GM19025 (cell line): ENCODE measurements around the gene KRTAP5-9.
"Not testable (repeated sequence)": the region's sequence is repeated elsewhere in the genome, so short reads cannot be mapped to it uniquely, and the experiment has no call there.

Experiments
- ATAC-seq: cut with Tn5 transposase; IDR thresholded peaks from one replicate; pipeline ENCODE4 v1.9.1; 2021; ENCODE audit warnings: mild to moderate bottlenecking, low read depth, moderate library complexity; ENCODE audit not compliant: unreplicated experiment

Gene KRTAP5-9

DNA sequence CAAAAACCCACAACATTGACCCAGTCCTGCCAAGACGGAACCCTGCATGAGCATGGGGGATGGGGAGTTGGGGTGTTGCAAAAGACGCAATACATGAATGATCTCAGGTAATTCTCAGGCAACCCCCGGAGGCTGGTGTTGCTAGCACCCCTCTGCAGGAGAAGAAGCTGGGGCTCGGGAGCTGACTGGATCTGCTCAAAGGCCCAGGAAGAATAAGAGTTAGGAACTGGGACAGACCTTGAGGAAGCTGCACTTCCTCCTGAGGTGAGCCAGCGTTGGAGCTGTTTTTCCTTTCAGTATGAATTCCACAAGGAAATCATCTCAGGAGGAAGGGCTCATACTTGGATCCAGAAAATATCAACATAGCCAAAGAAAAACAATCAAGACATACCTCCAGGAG is at the start of gene KRTAP5-9:
Gene KRTAP5-9 (plus strand): TSS at position 301 of the 400 bp plus-strand sequence. CDS start 238 bp downstream, outside the sequence.
- ATAC-seq: no peak

DNA sequence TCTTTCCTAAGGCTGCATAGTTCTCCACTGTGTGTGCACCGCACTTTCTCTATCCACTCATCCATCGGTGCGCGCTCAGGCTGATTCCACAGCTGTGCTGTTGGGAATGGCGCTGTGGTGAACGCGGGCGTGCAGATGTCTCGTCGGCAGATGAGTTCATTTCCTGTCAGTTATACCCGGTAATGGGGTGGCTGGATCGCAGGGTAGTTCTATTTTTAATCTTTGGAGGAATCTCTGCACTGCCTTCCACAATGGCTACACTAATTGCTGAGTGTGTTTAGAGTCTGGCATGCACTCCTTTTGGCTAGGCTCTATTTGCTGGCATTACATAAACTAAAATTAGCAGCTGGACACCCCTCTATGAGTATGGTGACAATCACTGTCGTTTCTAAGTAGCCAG is 49.1 kb upstream of the KRTAP5-9 start:
- ATAC-seq: no peak

GRCh38 chr11:71499546-71499945 is 48.7 kb upstream of the KRTAP5-9 start:
- ATAC-seq: no peak

- no peak for ATAC-seq
Observed at GRCh38 chr11:71500601-71501021, 47.6 kb upstream of the KRTAP5-9 start.

GRCh38 chr11:71501071-71501985 is 46.9 kb upstream of the KRTAP5-9 start:
- ATAC-seq: no peak

DNA sequence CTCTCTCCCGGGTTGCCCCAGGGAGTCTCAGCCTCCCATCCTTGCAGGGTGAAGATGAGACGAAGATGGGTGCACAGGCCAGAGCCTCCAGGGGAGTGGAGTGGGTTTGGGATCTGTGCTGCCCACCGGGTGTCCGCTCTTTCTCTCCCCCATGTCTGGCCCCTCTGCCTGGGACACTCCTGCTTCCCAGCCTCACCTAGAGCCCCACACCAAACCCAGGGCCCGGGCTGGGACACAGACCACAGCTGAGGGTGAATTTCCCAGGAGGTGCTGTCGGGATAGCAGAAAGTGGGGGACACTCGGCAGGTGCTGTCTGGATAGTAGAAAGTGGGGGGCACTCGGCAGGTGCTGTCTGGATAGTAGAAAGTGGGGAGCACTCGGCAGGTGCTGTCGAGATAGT is 46.2 kb upstream of the KRTAP5-9 start:
- no peak for ATAC-seq

DNA sequence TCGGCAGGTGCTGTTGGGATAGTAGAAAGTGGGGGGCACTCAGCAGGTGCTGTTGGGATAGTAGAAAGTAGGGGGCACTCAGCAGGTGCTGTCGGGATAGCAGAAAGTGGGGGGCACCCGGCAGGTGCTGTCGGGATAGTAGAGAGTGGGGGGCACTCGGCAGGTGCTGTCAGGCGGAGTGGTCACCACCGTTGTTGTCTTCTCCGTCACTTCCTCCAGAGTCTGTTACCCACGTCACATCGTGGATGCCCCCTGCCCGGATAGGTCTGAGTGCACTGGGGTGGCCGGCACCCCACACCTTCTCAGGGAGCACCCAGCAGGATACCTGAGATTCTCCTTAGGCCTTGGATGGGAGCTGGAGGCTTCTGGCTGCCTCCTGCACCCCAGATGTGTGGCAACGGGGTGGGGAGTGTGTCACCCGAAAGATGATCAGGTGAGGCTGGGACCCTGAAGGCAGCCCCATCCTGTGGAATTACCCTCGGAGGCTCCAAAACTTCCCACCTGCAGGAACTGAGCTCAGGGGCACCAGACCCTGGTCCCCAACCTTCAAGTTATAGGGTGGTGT is 45.3 kb upstream of the KRTAP5-9 start:
- no peak for ATAC-seq

- ATAC-seq: no peak
Observed at GRCh38 chr11:71504531-71504930, 43.7 kb upstream of the KRTAP5-9 start.

DNA sequence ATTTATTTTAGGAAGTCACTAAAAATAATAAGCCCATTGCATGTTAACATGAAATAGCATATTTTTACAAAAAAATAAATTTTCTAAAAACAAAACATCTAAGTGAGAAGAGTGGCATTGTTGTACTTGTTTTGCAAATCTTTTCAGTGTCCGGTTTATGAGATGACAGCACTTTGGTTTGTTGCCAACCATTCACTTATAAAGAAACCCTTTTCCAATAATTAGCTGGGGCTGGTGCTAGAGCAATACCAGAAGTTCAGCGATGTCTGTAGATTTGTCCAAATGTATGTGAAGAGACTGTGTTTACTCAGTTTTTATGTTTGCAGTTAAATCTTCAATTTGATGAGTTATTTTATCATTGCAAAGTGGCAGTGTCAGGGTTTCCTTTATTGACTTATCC is 43.2 kb upstream of the KRTAP5-9 start:
- no peak for ATAC-seq

DNA sequence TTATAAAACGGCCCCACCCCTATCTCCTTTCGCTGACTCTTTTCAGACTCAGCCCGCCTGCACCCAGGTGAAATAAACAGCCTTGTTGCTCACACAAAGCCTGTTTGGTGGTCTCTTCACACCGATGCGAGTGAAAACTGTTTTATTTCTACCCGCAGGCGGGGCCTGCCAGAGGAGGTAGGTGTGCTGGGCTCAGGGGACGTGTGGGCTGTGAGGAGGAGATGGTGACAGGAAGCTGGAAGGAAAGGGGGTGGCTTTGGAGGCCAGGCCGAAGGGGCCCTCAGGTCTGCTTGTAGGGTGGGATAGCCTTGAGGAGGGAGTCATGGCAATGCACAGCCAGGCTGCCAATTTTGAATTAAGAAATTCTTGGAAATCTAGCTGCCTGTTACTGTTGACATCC is 42.4 kb upstream of the KRTAP5-9 start:
- ATAC-seq: no peak

DNA sequence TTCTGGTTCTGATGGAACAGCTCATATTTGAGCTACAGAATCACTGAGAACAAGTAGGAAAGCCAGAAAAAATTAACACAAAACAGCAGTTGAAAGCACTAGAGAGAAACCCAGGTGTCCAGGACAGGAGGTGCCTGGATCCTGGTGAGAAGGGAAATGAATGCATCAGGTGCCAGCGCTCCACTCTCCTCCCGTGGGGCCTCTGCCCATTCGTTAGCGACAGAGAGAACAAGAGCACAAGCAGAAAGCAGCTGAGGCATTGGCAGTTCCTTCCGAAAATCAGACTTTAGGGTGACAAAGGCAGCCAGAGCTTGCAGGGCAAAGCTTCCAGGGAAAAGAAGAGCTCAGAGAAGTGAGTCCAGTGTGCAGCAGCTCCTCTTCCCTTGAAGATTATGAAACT is 41.1 kb upstream of the KRTAP5-9 start:
- no peak for ATAC-seq

DNA sequence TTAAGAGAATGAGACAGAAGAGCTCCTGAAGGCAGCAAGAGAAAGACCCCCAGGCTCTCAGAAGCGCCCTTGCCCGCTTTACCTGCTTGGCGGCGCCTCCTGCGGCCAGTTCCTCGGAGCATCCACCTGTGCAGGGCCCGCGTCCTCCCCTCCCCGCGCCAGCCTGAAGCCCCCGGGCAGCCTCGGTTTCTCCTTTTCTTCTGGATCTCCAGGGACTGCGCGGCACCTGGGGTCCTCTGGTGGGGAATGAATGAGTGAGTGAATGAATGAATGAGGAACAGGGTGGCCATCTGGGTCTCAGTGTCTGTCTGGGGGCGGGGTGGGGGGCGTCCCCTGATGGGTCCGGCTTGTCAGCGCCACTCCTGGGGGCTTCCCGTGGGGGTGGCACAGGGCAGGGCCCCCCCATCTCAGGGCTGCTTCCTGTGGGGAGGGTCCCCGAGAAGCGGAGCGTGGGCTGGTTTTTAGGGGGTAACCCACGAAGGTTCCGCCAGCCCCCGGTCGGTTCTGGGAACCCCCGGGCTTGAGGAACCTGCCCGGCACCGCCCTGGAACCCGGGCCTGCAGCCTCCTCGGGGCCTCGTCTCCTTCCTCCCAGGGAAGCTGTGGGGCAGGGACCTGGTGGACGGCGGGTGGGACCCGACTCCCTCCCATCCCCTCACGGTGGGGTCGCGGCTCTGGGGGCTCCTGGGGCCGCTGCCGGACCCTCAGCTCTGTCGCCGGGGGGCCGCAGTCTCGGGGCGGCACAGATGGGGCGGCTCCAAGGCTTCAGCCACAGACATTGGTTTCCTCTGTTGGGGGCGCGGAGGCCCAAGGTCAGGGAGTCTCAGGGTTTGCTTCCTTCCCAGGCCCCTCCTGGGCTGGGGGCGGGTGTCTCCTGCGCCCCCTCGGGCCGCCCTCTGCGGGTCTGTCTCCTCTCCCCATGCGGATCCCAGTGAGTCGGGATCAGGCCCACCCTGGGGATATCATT is 29.4 kb upstream of the KRTAP5-9 start:
- no peak for ATAC-seq

- no peak for ATAC-seq
Observed at GRCh38 chr11:71519546-71519945, 28.7 kb upstream of the KRTAP5-9 start.

DNA sequence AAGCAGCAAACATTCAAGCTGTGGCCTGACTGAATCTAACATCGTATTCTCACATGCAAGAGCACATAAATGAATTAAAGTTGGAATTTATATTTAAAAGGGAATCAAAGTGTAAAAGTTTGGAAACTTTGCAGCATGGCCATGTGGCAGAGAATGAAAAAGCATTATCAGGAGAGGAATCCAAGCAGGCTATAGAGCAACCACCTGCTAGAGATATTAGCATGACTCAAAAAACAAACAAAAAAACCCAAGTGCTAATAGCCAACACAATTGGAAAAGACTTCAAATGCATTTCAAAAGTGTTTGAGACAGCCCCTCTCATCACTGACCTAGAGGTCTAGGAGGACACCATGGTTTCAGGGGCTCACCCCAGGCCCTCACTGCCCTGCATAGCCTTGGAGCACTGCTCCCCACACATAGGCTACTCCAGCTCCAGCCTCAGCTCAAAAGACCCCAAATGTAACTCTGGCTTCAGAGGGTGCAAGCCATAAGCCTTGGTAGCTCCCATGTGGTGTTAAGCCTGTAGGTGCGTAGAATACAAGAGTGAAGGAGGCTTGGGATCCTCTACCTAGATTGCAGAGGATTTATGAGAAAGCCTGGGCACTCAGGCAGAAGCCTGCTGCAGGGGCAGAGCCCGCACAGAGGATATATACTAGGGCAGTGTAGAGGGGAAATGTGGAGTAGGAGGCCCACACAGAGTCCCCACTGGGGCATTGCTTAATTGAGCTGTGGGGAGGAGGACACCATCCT is 22.9 kb upstream of the KRTAP5-9 start:
- no peak for ATAC-seq

DNA sequence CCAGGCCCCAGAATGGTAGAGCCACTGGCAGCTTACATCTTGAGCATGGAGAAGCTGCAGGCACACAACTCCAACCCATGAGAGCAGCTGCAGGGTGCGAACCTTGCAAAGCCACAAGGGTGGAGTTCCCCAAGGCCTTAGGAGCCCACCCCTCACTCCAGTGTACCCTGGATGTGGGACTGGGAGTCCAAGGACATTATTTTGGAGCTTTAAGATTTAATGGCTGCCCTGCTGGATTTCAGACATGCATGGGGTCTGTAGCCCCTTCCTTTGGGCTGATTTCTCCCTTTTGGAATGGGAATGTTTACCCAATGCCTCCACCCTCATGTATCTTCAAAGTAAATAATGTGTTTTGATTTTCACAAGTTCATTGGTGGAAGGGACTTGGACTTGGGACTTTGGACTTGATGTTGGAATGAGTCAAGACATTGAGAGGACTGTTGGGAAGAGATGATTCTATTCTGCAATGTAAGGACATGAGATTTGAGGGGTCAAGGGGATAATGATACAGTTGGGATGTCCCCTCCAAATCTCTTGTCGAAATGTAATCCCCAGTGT is 22.2 kb upstream of the KRTAP5-9 start:
- ATAC-seq: no peak

DNA sequence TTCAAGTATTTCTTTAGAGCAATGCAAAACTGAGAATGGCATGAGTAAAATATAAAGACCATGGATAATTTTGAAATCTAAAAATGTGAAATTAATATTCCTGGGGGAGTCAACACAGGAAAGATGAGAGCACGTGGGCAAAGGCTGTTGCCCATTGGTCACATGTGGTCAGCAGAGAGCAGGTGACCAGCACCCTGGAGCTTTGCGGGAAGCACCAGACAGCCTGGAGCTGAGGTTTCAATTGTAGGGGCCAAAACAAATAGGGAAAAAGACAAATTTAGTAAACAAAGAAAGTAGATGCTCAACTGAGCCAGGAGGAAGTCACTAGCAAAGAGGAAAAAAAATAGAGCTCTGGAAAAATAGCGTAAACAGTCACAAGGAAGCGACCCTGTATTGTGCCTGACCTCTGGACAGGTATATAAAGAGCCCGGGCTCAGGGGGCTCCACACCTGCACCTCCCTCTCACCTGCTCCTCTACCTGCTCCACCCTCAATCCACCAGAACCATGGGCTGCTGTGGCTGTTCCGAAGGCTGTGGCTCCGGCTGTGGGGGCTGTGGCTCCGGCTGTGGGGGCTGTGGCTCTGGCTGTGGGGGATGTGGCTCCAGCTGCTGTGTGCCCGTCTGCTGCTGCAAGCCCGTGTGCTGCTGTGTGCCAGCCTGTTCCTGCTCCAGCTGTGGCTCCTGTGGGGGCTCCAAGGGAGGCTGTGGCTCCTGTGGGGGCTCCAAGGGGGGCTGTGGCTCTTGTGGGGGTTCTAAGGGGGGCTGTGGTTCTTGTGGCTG is 21.2 kb upstream of the KRTAP5-9 start, which contains the start of gene KRTAP5-7:
Gene KRTAP5-7 (plus strand): TSS at position 472 of the 780 bp plus-strand sequence. CDS start 34 bp downstream, at position 506.
- not testable (repeated sequence) for ATAC-seq

- ATAC-seq: no peak
Observed at GRCh38 chr11:71527576-71528210, 20.5 kb upstream of the KRTAP5-9 start.

- no peak for ATAC-seq
Observed at GRCh38 chr11:71530602-71531001, 17.6 kb upstream of the KRTAP5-9 start.
